ENCODE results near the gene SGTB.

The SGTB gene

GRCh38 chr5:65749956-65750355, 28.0 kb upstream of the SGTB start:
- no peak for TF ChIP-seq FOXP2 (optimal IDR thresholded peaks at IDR 0.05; ENCODE audit: borderline replicate concordance, extremely low read depth, extremely low read length, insufficient read depth)
- TF ChIP-seq POLR2AphosphoS5 (IDR thresholded peaks at IDR 0.05; ENCODE audit: low read depth, low read length) = no peak
- no peak for TF ChIP-seq REST (IDR thresholded peaks at IDR 0.05; ENCODE audit: insufficient read depth in 1 of 2, low read depth in 2 of 2, low read length in 2 of 2)
- TF ChIP-seq TAF1 (IDR thresholded peaks at IDR 0.05; ENCODE audit: borderline replicate concordance, insufficient read depth, low read length) = no peak
- no peak for TF ChIP-seq SIN3A (IDR thresholded peaks at IDR 0.05; ENCODE audit: borderline replicate concordance, insufficient read depth, low read length)

GRCh38 chr5:65749221-65749844, 27.4 kb upstream of the SGTB start:
- TF ChIP-seq TAF1 (IDR thresholded peaks at IDR 0.05; ENCODE audit: borderline replicate concordance, insufficient read depth, low read length) (no peak), SIN3A (IDR thresholded peaks at IDR 0.05; ENCODE audit: borderline replicate concordance, insufficient read depth, low read length) (no peak), REST (IDR thresholded peaks at IDR 0.05; ENCODE audit: insufficient read depth in 1 of 2, low read depth in 2 of 2, low read length in 2 of 2) (no peak), POLR2AphosphoS5 (IDR thresholded peaks at IDR 0.05; ENCODE audit: low read depth, low read length) (no peak), FOXP2 (optimal IDR thresholded peaks at IDR 0.05; ENCODE audit: borderline replicate concordance, extremely low read depth, extremely low read length, insufficient read depth) (no peak)

GRCh38 chr5:65742565-65743231, 20.8 kb upstream of the SGTB start:
- TF ChIP-seq FOXP2 (optimal IDR thresholded peaks at IDR 0.05; ENCODE audit: borderline replicate concordance, extremely low read depth, extremely low read length, insufficient read depth) (no peak), POLR2AphosphoS5 (IDR thresholded peaks at IDR 0.05; ENCODE audit: low read depth, low read length) (no peak), SIN3A (IDR thresholded peaks at IDR 0.05; ENCODE audit: borderline replicate concordance, insufficient read depth, low read length) (no peak), REST (IDR thresholded peaks at IDR 0.05; ENCODE audit: insufficient read depth in 1 of 2, low read depth in 2 of 2, low read length in 2 of 2) (no peak), TAF1 (IDR thresholded peaks at IDR 0.05; ENCODE audit: borderline replicate concordance, insufficient read depth, low read length) (no peak)

- TF ChIP-seq TAF1 (IDR thresholded peaks at IDR 0.05; ENCODE audit: borderline replicate concordance, insufficient read depth, low read length) = no peak
- no peak for TF ChIP-seq SIN3A (IDR thresholded peaks at IDR 0.05; ENCODE audit: borderline replicate concordance, insufficient read depth, low read length)
- TF ChIP-seq FOXP2 (optimal IDR thresholded peaks at IDR 0.05; ENCODE audit: borderline replicate concordance, extremely low read depth, extremely low read length, insufficient read depth) = no peak
- no peak for TF ChIP-seq REST (IDR thresholded peaks at IDR 0.05; ENCODE audit: insufficient read depth in 1 of 2, low read depth in 2 of 2, low read length in 2 of 2)
- no peak for TF ChIP-seq POLR2AphosphoS5 (IDR thresholded peaks at IDR 0.05; ENCODE audit: low read depth, low read length)
Observed at GRCh38 chr5:65739162-65739561, 17.3 kb upstream of the SGTB start.
